ENCODE data around the gene SRGAP1.

DNA sequence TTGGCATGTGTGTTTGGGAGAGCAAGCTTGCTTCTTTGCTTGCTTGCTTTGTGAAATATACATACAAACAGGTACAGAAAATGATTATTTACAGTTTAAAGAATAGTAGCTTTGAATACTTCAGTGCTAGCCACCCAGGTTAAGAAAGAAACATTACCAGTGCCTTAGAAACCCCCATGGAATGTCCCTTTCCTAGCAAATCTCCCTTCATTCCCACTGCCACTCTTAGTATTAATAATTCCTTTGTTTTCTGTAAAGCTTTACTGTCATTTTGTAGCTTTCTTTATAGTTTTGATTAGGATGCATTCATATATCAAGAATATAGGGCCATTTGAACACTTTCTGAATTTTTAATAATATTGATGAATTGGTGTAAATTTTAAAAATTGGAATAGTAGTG is 9.5 kb downstream of the SRGAP1 start:
- TF ChIP-seq NFE2 (CRISPR knock-in tag; IDR thresholded peaks at IDR 0.05) (no peak), ARNTL (CRISPR knock-in tag; IDR thresholded peaks at IDR 0.05) (no peak), NFIC (IDR thresholded peaks at IDR 0.05; ENCODE audit: low read length) (no peak), ZNF253 (CRISPR knock-in tag; IDR thresholded peaks at IDR 0.05; ENCODE audit: borderline replicate concordance) (no peak)
